GM19035 (cell line): ENCODE results near the gene HTR5A.

Source experiments
- ATAC-seq: cut with Tn5 transposase; IDR thresholded peaks from one replicate; pipeline ENCODE4 v1.9.1; 2021; ENCODE audit not compliant: unreplicated experiment

HTR5A gene

GRCh38 chr7:155136619-155137243 lies 66.6 kb downstream of the HTR5A start:
- no peak for ATAC-seq
